ENCODE results near the gene LAMB2.

GRCh38 chr3:49131576-49131975 is 1.3 kb downstream of the LAMB2 start:
- TF ChIP-seq POLR2A (IDR thresholded peaks at IDR 0.05), result no peak
- TF ChIP-seq, protein P1, sequence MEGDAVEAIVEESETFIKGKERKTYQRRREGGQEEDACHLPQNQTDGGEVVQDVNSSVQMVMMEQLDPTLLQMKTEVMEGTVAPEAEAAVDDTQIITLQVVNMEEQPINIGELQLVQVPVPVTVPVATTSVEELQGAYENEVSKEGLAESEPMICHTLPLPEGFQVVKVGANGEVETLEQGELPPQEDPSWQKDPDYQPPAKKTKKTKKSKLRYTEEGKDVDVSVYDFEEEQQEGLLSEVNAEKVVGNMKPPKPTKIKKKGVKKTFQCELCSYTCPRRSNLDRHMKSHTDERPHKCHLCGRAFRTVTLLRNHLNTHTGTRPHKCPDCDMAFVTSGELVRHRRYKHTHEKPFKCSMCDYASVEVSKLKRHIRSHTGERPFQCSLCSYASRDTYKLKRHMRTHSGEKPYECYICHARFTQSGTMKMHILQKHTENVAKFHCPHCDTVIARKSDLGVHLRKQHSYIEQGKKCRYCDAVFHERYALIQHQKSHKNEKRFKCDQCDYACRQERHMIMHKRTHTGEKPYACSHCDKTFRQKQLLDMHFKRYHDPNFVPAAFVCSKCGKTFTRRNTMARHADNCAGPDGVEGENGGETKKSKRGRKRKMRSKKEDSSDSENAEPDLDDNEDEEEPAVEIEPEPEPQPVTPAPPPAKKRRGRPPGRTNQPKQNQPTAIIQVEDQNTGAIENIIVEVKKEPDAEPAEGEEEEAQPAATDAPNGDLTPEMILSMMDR (IDR thresholded peaks at IDR 0.05 in 8 of 11, conservative IDR thresholded peaks at IDR 0.05 in 3 of 11), result no peak
